Gastrocnemius medialis (tissue), 4 donors: ENCODE measurements around the gene PITHD1.

Source experiments
- CTCF ChIP-seq, 5 experiments: fragments of 450-650 bp in 3 of 5; fragments of 200-600 bp in 2 of 5; sonication (generic) in 2 of 5; IDR thresholded peaks in 4 of 5; conservative IDR thresholded peaks in 1 of 5; 1 replicate in 4 of 5; 2 replicates in 1 of 5; pipeline ENCODE4 v1.5.1; 2016 to 2019; ENCODE audit warnings: antibody characterized with exemption in 5 of 5, mild to moderate bottlenecking in 3 of 5, moderate library complexity in 3 of 5
- POLR2A ChIP-seq, 2 donors: fragments of 450-650 bp; IDR thresholded peaks; one replicate each; pipeline ENCODE4 v1.6.1; 2017; ENCODE audit warnings: antibody characterized with exemption in 2 of 2, mild to moderate bottlenecking in 2 of 2, moderate library complexity in 2 of 2

DNA sequence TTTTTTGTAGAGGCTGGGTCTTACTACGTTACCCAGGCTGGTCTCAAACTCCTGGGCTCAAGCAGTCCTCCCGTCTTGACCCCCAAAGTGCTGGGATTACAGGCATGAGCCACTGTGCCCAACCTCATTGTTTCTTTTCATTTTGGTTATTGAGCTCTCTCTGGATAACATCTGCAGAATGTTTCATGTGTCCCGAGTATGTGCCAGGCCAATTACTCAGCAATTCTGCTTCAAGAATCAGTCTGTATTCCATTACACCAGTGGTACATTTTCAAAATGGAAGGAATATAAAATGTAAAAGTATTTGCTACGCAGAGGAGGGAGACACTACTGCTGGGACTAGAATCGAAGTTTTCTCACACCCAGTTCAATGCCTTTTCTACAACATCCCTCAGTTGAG is 36.6 kb upstream of the PITHD1 start:
- TF ChIP-seq CTCF (IDR thresholded peaks at IDR 0.05 in 4 of 5, conservative IDR thresholded peaks at IDR 0.05 in 1 of 5) (no peak), POLR2A (IDR thresholded peaks at IDR 0.05) (no peak)
